NB4 (cell line): ENCODE results near the gene GMPS.
"Not testable (repeated sequence)": the region's sequence is repeated elsewhere in the genome, so short reads cannot be mapped to it uniquely, and the experiment has no call there.

Source experiments
- DNase-seq: peaks from one replicate; pipeline ENCODE4 v3.0.0; 2010; ENCODE audit warnings: low read depth
- H3K4me3 ChIP-seq: one replicate; pipeline ENCODE4 v1.5.1; 2011; ENCODE audit warnings: mild to moderate bottlenecking, low read depth, low read length, moderate library complexity
- MYC ChIP-seq: IDR thresholded peaks from 2 replicates; pipeline ENCODE4 v1.6.1; 2011; ENCODE audit warnings: low read depth, low read length
- POLR2A ChIP-seq: IDR thresholded peaks from 2 replicates; pipeline ENCODE4 v1.6.1; 2011; ENCODE audit warnings: mild to moderate bottlenecking; ENCODE audit not compliant: insufficient read length; ENCODE audit errors: extremely low read depth
- TF ChIP-seq, protein P1 (sequence below): IDR thresholded peaks from one replicate; pipeline ENCODE4 v1.5.1; 2012; ENCODE audit warnings: low read depth, low read length
- TF ChIP-seq, protein P2 (sequence below): IDR thresholded peaks from 2 replicates; pipeline ENCODE4 v1.6.1; 2011; ENCODE audit warnings: low read depth, low read length

GMPS gene

DNA sequence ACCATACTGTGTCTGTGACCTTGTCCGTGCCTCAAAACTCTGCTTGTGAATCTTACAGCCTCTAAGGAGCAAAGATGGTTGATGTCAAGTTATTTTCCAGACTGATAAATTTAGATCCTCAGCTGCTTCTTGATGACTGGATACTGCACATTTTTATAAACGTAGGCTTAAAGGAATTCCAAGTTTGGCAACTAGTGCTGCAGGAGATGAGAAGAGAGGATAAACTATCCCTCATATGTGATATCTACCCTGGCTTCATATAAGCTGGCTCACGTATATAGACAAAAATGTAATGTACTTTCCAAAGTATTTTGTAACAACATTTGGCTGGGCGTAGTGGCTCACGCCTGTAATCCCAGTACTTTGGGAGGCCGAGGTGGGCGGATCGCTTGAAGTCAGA, 89.6 kb downstream of the GMPS start:
- DNase-seq: no peak
- no peak overlapping the region for H3K4me3 ChIP-seq
- TF ChIP-seq, protein P1, sequence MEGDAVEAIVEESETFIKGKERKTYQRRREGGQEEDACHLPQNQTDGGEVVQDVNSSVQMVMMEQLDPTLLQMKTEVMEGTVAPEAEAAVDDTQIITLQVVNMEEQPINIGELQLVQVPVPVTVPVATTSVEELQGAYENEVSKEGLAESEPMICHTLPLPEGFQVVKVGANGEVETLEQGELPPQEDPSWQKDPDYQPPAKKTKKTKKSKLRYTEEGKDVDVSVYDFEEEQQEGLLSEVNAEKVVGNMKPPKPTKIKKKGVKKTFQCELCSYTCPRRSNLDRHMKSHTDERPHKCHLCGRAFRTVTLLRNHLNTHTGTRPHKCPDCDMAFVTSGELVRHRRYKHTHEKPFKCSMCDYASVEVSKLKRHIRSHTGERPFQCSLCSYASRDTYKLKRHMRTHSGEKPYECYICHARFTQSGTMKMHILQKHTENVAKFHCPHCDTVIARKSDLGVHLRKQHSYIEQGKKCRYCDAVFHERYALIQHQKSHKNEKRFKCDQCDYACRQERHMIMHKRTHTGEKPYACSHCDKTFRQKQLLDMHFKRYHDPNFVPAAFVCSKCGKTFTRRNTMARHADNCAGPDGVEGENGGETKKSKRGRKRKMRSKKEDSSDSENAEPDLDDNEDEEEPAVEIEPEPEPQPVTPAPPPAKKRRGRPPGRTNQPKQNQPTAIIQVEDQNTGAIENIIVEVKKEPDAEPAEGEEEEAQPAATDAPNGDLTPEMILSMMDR: no peak

DNA sequence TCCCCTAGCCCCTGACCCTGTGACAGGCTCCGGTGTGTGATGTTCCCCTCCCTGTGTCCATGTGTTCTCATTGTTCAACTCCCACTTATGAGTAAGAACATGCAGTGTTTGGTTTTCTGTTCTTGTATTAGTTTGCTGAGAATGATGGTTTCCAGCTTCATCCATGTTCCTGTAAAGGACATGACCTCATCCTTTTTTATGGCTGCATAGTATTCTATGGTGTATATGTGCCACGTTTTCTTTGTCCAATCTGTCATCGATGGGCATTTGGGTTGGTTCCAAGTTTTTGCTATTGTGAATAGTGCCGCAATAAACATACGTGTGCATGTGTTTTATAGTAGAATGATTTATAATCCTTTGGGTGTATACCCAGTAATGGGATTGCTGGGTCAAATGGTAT, 90.6 kb downstream of the GMPS start:
- DNase-seq, H3K4me3 ChIP-seq: not testable (repeated sequence)

DNA sequence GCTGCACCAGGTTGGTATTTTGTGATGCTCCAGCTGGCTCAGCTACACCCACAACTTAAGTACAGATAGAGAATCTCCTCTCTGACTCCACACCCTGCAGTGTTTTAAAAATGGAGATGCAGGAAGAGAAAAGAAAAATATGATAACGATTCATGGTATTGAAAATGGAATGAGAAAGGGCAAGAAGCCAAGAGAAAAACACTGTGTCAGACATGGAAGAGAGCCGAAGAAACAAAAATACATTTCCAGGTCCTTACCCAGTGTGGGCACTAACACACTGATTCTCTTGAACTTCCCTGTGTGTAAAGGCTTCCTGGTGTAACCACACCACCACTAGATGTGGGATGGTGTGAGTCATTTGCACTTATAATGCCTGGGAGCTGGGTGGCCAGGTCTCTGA, 93.1 kb downstream of the GMPS start:
- peak; percentile 8 for DNase-seq
- TF ChIP-seq POLR2A (no peak), MYC (no peak)
- TF ChIP-seq, protein P1: no peak
- TF ChIP-seq, protein P2, sequence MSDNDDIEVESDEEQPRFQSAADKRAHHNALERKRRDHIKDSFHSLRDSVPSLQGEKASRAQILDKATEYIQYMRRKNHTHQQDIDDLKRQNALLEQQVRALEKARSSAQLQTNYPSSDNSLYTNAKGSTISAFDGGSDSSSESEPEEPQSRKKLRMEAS: no peak
- no peak overlapping the region for H3K4me3 ChIP-seq

DNA sequence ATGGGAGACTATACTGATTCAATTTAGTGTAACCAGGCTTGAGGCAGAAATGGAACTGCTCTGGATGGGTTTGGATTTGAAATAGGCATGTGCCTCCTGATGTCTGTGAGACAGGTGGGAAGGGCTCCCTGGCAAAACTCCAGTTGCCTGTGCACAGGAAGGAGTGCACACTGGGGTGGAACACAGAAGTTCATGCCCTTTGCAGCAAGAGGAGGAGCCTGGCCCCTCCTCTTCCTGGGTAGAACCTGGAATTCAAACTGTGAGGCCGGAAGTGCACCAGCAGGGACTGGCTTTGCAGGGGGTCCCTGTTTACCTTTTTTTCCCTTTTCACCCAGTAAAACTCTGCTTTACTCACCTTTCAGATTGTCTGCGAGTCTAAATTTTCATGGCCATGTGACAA, 99.9 kb downstream of the GMPS start:
- TF ChIP-seq POLR2A (no peak), MYC (no peak)
- TF ChIP-seq, protein P2: no peak
- TF ChIP-seq, protein P1: no peak
- DNase-seq: no peak
- H3K4me3 ChIP-seq: no peak overlapping the region

DNA sequence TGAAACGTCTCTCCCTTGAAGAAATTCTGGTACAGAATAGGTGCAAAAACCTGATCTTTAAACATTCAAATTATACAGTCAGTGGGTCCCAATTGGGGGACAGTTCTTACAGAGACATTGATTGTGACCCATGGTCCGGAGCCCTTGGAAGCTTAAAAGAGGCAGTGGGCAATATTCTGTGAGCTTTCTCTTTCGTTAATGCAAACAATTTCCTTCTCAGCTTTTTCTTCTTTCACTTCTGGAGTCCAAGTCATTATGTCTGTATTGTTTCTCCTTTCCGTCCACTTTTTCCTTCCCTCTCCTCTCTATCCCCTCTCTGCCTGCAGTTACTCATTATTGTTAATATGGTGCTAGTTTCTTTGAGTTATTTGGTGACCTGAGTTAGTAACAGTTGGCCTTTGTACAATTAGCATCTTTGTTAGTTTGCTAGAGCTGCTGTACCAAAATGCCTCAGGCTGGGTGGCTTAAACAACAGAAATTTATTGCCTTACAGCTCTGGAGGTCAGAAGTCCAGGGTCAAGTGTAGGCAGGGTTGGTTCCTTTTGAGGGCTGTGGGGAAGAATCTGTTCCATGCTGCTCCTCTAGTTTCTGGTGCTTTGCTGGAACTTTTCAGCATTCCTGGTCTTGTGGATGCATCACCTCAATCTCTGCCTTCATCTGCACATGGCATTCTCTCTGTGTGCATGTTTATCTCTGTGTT, 102.6 kb downstream of the GMPS start:
- DNase-seq: no peak
- TF ChIP-seq, protein P1: no peak
- TF ChIP-seq, protein P2: no peak
- TF ChIP-seq POLR2A: no peak
- no peak for TF ChIP-seq MYC
- H3K4me3 ChIP-seq: no peak overlapping the region

DNA sequence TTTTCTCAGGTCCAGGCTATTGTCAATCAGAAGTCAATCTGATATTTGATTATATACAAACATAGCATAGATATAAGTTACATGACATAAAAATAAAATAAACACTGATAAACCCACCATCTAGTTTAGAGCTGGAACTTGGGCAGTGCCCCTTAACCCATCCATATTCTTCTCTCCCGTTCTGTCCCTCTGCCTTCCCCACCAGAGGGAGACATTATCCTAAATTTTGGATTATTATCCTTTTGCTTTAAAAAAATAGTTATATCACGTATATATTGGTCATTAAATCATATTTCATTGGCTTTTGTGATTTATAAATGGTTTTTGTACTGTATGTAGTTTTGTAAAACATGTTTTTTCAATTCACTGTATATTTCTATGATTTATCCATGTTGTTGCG, 107.9 kb downstream of the GMPS start:
- DNase-seq: no peak
- no peak overlapping the region for H3K4me3 ChIP-seq
- TF ChIP-seq, protein P2: no peak
- TF ChIP-seq MYC: no peak
- TF ChIP-seq, protein P1: peak; percentile 6
